Adrenal gland (tissue), 5 donors: ENCODE results near the gene LEKR1.
A peak's percentile ranks its signal among the peaks of the same experiment; 100 is the strongest.

Experiments
- POLR2A ChIP-seq, 2 donors: fragments of 450-650 bp; IDR thresholded peaks; one replicate each; pipeline ENCODE4 v1.6.1; 2017; ENCODE audit warnings: antibody characterized with exemption in 2 of 2, mild to moderate bottlenecking in 2 of 2, moderate library complexity in 1 of 2
- TF ChIP-seq, protein P1 (sequence below), 6 experiments: fragments of 450-650 bp in 4 of 6; fragments of 200-600 bp in 2 of 6; sonication (generic) in 1 of 6; IDR thresholded peaks; 1 replicate in 5 of 6; 2 replicates in 1 of 6; pipeline versions ENCODE4 v1.5.1 to v1.8.0; 2016 to 2021; ENCODE audit warnings: antibody characterized with exemption in 6 of 6, mild to moderate bottlenecking in 2 of 6, moderate library complexity in 1 of 6
- donor health status: DM: no; HTN: no; CAD: no.

DNA sequence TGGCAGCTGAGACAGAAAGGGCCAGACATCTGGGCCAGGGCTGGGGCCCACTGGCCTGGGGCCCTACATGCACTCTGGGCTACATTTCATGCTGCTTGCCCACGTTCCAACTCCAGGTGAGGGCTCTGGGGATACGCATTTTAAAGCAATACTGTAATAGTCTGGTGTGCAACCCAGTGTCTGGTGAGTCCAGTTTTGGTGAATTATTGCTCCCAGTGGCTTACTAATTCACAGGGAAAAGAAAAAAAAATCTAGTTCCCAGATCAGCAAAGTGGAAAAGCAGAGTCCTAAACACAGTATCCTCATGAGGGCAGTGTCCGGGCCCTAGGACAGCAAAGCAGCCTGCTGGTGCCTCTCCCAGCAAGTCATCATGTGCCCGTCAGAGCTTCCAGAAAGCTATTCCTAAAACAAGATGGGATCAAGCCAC, 251.4 kb downstream of the LEKR1 start:
- TF ChIP-seq, protein P1, sequence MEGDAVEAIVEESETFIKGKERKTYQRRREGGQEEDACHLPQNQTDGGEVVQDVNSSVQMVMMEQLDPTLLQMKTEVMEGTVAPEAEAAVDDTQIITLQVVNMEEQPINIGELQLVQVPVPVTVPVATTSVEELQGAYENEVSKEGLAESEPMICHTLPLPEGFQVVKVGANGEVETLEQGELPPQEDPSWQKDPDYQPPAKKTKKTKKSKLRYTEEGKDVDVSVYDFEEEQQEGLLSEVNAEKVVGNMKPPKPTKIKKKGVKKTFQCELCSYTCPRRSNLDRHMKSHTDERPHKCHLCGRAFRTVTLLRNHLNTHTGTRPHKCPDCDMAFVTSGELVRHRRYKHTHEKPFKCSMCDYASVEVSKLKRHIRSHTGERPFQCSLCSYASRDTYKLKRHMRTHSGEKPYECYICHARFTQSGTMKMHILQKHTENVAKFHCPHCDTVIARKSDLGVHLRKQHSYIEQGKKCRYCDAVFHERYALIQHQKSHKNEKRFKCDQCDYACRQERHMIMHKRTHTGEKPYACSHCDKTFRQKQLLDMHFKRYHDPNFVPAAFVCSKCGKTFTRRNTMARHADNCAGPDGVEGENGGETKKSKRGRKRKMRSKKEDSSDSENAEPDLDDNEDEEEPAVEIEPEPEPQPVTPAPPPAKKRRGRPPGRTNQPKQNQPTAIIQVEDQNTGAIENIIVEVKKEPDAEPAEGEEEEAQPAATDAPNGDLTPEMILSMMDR (IDR thresholded peaks at IDR 0.05), result peak in 2 of 6 experiments; percentile 10 to 14
- no peak for TF ChIP-seq POLR2A (IDR thresholded peaks at IDR 0.05)
